Endothelial cell of umbilical vein (primary cell): ENCODE measurements around the gene EYS. TPM values are rescaled to one million over a fixed set of nuclear protein-coding genes. Genes with fewer than 3 reads are reported as not detected.

Source experiments
- BruUV-seq: library from RNA; stranded (reverse); fragments of 400-500 nt; replicated peaks from 2 replicates; lab custom pipeline; 2021; lab: Mats Ljungman, UMichigan
- CTCF ChIA-PET: fragments of 300-600, 350-600 bp; sonication (Branson Sonifier 250); formaldehyde crosslinking; loops from one replicate; lab custom pipeline; 2021; ENCODE audit warnings: antibody characterized with exemption, inconsistent platforms; lab: Charles Lee
- POLR2A ChIA-PET: fragments of 300-600, 350-600 bp; sonication (Branson Sonifier 250); formaldehyde crosslinking; loops from one replicate; lab custom pipeline; 2021; ENCODE audit warnings: antibody characterized with exemption, inconsistent platforms; lab: Charles Lee
- DNase-seq: peaks from one replicate; pipeline ENCODE4 v3.0.0-alpha.2; 2011; ENCODE audit warnings: low read depth, low spot score
- FAIRE-seq: peaks from 2 replicates; lab custom pipeline; 2011; peaks lifted over from hg19 to GRCh38; lab: Jason Lieb, UNC
- H2AFZ ChIP-seq: 2 replicates; pipeline ENCODE4 v1.6.0; 2012; ENCODE audit warnings: low read depth, low read length, control low read depth, inconsistent platforms
- H3K27ac ChIP-seq: 2 replicates; pipeline ENCODE4 v1.5.1; 2011; ENCODE audit warnings: low read depth, mild to moderate bottlenecking, control low read depth, low read length, moderate library complexity; ENCODE audit not compliant: insufficient read depth
- H3K27me3 ChIP-seq, 2 experiments: 2 replicates each; pipeline versions ENCODE4 v1.6.0 to v1.6.1; 2011; ENCODE audit warnings: low read length in 2 of 2, mixed read lengths in 1 of 2; ENCODE audit not compliant: control insufficient read depth in 2 of 2, insufficient read depth in 2 of 2
- H3K36me3 ChIP-seq, 2 experiments: 2 replicates in 1 of 2; 3 replicates in 1 of 2; pipeline ENCODE4 v1.5.1; 2011; ENCODE audit warnings: low read length in 2 of 2, mild to moderate bottlenecking in 1 of 2, moderate library complexity in 1 of 2; ENCODE audit not compliant: control insufficient read depth in 2 of 2, insufficient read depth in 2 of 2; ENCODE audit errors: extremely low read depth in 1 of 2
- H3K4me1 ChIP-seq: 3 replicates; pipeline ENCODE4 v1.5.1; 2011; ENCODE audit warnings: mild to moderate bottlenecking, low read length; ENCODE audit not compliant: control insufficient read depth, insufficient read depth; ENCODE audit errors: extremely low read depth
- H3K4me2 ChIP-seq: 2 replicates; pipeline ENCODE4 v1.6.1; 2011; ENCODE audit warnings: low read length, control low read depth, mixed read lengths; ENCODE audit not compliant: insufficient read depth
- H3K4me3 ChIP-seq, 3 experiments: fragments of 200-600 bp in 1 of 3; sonication (generic), shearing (Covaris generic) in 1 of 3; replicated peaks in 1 of 3; 2 replicates each; pipeline ENCODE4 v1.5.1; 2011 to 2016; ENCODE audit warnings: control low read depth in 3 of 3, low read length in 3 of 3, mild to moderate bottlenecking in 2 of 3, inconsistent platforms in 1 of 3, low read depth in 1 of 3, moderate library complexity in 1 of 3; ENCODE audit not compliant: insufficient read depth in 1 of 3
- H3K79me2 ChIP-seq: 2 replicates; pipeline ENCODE4 v1.6.0; 2012; ENCODE audit warnings: low read length, inconsistent platforms; ENCODE audit not compliant: control insufficient read depth, insufficient read depth
- H3K9ac ChIP-seq: replicated peaks from 2 replicates; pipeline ENCODE3; 2011; ENCODE audit warnings: low read length, control low read depth; ENCODE audit not compliant: insufficient read depth; ENCODE audit errors: extremely low read depth
- H3K9me1 ChIP-seq: replicated peaks from 3 replicates; pipeline ENCODE4 v1.6.0; 2011; ENCODE audit warnings: mild to moderate bottlenecking, low read length; ENCODE audit not compliant: control insufficient read depth, insufficient read depth; ENCODE audit errors: extremely low read depth
- H3K9me3 ChIP-seq: replicated peaks from 2 replicates; pipeline ENCODE4 v1.5.1; 2012; ENCODE audit warnings: low read length, inconsistent platforms; ENCODE audit not compliant: control insufficient read depth, insufficient read depth
- H4K20me1 ChIP-seq: replicated peaks from 2 replicates; pipeline ENCODE3; 2011; ENCODE audit warnings: mild to moderate bottlenecking, low read length; ENCODE audit not compliant: control insufficient read depth, insufficient read depth; ENCODE audit errors: extremely low read depth
- EZH2 ChIP-seq: IDR thresholded peaks from 2 replicates; pipeline ENCODE4 v1.6.1; 2012; ENCODE audit warnings: borderline replicate concordance, low read depth, mild to moderate bottlenecking, moderate library complexity, low read length, inconsistent platforms; ENCODE audit not compliant: severe bottlenecking
- GATA2 ChIP-seq: IDR thresholded peaks from 2 replicates; pipeline ENCODE4 v1.7.0; 2011; ENCODE audit warnings: low read depth, mild to moderate bottlenecking, moderate library complexity, mixed read lengths, low read length; ENCODE audit not compliant: insufficient read length, insufficient read depth
- JUN ChIP-seq: IDR thresholded peaks from 2 replicates; pipeline ENCODE4 v1.6.1; 2011; ENCODE audit warnings: borderline replicate concordance, low read depth; ENCODE audit not compliant: insufficient read length, insufficient read depth
- POLR2A ChIP-seq: IDR thresholded peaks from 2 replicates; pipeline ENCODE4 v1.6.1; 2012; ENCODE audit warnings: low read depth, mild to moderate bottlenecking, control low read depth, low read length
- POLR2AphosphoS5 ChIP-seq: IDR thresholded peaks from 2 replicates; pipeline ENCODE4 v1.6.1; 2012; ENCODE audit warnings: low read depth, mild to moderate bottlenecking, control low read depth, low read length, moderate library complexity; ENCODE audit not compliant: insufficient read depth
- dilution Hi-C: fragments of 300-500 bp; cut with MboI; formaldehyde crosslinking; loops from one replicate; pipeline ENCODE4 v1.15.0; 2019; ENCODE audit warnings: low sequenced_read_pairs; ENCODE audit not compliant: extremely low pct_ligation_motif_present
- intact Hi-C: fragments of 100-400 bp; cut with micrococcal nuclease; formaldehyde crosslinking; loops from one replicate; pipeline ENCODE4 v1.10.0; 2022
- polyA plus RNA-seq, 4 experiments: library from polyadenylated mRNA; depleted of rRNA in 3 of 4; stranded (reverse) in 3 of 4; unstranded in 1 of 4; fragments of >200 nt; gene quantifications; 2 replicates each; pipeline versions ENCODE4 v1.2.1 to v1.2.3, GENCODE V29; 2011 to 2012; ENCODE audit warnings: missing spikeins in 1 of 4
- total RNA-seq: library from RNA; stranded (reverse); gene quantifications from 2 replicates; pipeline ENCODE4 v1.2.3, GENCODE V29; 2021
- TF ChIP-seq, protein P1 (sequence below): IDR thresholded peaks from 2 replicates; pipeline ENCODE4 v1.6.1; 2011; ENCODE audit not compliant: insufficient read depth, insufficient read length
- TF ChIP-seq, protein P2 (sequence below), 2 donors: IDR thresholded peaks; 1 replicate in 1 of 2; 2 replicates in 1 of 2; pipeline ENCODE4 v1.5.1; 2011; ENCODE audit warnings: low read length in 2 of 2, mild to moderate bottlenecking in 2 of 2, moderate library complexity in 2 of 2, control low read depth in 1 of 2, inconsistent platforms in 1 of 2, low read depth in 1 of 2; ENCODE audit not compliant: insufficient read depth in 1 of 2; ENCODE audit errors: extremely low read depth in 1 of 2

The EYS gene
- total and polyA plus RNA-seq, 2 donors (not counting 3 experiments of a cell fraction or from before 2014, with no cell fraction given) = 0.01 to 0.27 TPM

DNA sequence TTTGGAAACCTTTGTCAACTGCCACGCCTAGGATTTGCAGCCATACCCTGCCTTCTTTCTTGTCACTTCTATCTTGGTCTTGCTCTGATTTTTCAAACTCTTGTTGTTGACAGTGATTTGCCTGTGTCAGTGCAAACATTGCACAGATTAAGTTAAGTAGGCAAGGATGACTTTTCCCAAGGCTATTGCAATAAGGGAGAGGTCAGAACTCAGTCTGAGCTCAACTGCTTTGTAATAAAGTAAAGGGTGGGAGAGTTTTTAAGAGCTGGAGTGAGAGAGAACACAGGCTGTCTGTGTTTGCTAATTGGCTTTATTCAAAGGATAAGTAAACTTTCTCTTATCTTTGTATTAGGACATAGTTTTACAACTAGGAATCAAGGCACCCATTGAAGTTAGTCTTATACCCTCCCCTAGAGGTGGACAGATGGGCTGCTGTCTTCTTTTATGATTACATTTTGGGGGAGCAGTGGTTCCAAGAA is 1622.8 kb downstream of the EYS start:
- DNase-seq = no peak
- BruUV-seq = no TSS peak

DNA sequence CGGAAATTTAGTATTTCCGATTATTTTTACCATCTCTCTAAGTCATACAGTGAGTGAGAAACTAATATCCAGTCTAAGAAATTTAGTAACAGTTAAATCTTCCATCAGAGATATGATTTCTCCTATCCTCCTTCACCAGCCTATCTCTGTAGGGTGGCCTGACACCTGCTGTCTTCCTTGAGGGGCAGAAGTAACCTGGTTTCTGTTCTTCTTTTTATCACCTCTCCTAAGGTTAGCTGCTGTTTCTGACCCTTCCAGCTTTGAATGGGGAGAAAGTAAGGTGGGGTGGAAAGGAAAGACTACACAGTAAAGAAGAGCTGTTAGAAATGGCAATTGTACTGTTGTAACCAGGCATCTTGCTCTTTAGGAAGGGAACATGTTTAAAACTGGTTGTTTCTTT is 1623.8 kb downstream of the EYS start:
- no peaks in the 10 kb centered on the region for H4K20me1 ChIP-seq
- H2AFZ ChIP-seq = no peak overlapping the region
- intact Hi-C loops = no loop called here
- CTCF ChIA-PET = no interaction called here
- H3K4me1 ChIP-seq = no peaks in the 10 kb centered on the region
- FAIRE-seq = no peak
- H3K79me2 ChIP-seq = no peaks in the 10 kb centered on the region
- no peaks in the 10 kb centered on the region for H3K36me3 ChIP-seq
- TF ChIP-seq, protein P1, sequence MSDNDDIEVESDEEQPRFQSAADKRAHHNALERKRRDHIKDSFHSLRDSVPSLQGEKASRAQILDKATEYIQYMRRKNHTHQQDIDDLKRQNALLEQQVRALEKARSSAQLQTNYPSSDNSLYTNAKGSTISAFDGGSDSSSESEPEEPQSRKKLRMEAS = no peak
- no peak for TF ChIP-seq GATA2
- TF ChIP-seq JUN = no peak
- no peak for TF ChIP-seq POLR2AphosphoS5
- no peak for TF ChIP-seq POLR2A
- no peak for TF ChIP-seq EZH2
- TF ChIP-seq, protein P2, sequence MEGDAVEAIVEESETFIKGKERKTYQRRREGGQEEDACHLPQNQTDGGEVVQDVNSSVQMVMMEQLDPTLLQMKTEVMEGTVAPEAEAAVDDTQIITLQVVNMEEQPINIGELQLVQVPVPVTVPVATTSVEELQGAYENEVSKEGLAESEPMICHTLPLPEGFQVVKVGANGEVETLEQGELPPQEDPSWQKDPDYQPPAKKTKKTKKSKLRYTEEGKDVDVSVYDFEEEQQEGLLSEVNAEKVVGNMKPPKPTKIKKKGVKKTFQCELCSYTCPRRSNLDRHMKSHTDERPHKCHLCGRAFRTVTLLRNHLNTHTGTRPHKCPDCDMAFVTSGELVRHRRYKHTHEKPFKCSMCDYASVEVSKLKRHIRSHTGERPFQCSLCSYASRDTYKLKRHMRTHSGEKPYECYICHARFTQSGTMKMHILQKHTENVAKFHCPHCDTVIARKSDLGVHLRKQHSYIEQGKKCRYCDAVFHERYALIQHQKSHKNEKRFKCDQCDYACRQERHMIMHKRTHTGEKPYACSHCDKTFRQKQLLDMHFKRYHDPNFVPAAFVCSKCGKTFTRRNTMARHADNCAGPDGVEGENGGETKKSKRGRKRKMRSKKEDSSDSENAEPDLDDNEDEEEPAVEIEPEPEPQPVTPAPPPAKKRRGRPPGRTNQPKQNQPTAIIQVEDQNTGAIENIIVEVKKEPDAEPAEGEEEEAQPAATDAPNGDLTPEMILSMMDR (IDR thresholded peaks at IDR 0.05; ENCODE audit: extremely low read depth in 1 of 2, insufficient read depth in 1 of 2, low read depth in 1 of 2, low read length in 2 of 2) = no peak
- BruUV-seq = no TSS peak
- H3K9ac ChIP-seq = no peak overlapping the region
- H3K9me1 ChIP-seq = no peaks in the 10 kb centered on the region
- no peaks in the 10 kb centered on the region for H3K9me3 ChIP-seq
- H3K4me3 ChIP-seq = no peak overlapping the region
- no peak overlapping the region for H3K4me2 ChIP-seq
- no peaks in the 10 kb centered on the region for H3K27me3 ChIP-seq
- no peak overlapping the region for H3K27ac ChIP-seq
- POLR2A ChIA-PET = no interaction called here
- dilution Hi-C loops = no loop called here
- no peak for DNase-seq

More for the DNA sequence above, 1622.8 kb downstream of the EYS start:
- H3K27me3 ChIP-seq = no peaks in the 10 kb centered on the region
- H3K4me2 ChIP-seq = no peak overlapping the region
- H3K79me2 ChIP-seq = no peaks in the 10 kb centered on the region
- CTCF ChIA-PET = no interaction called here
- FAIRE-seq = no peak
- H3K9ac ChIP-seq = no peak overlapping the region
- H3K4me1 ChIP-seq = no peaks in the 10 kb centered on the region
- no peaks in the 10 kb centered on the region for H3K9me1 ChIP-seq
- no peaks in the 10 kb centered on the region for H3K9me3 ChIP-seq
- no peak overlapping the region for H2AFZ ChIP-seq
- no peak overlapping the region for H3K27ac ChIP-seq
- H3K4me3 ChIP-seq = no peak overlapping the region
- no peaks in the 10 kb centered on the region for H4K20me1 ChIP-seq
- intact Hi-C loops (no loop called here), dilution Hi-C loops (no loop called here)
- no peak for TF ChIP-seq GATA2
- no peaks in the 10 kb centered on the region for H3K36me3 ChIP-seq
- POLR2A ChIA-PET = no interaction called here
